ENCODE measurements around the gene PREX1. TPM values are rescaled to one million over a fixed set of nuclear protein-coding genes. Genes with fewer than 3 reads are reported as not detected.

PREX1 gene
- total RNA-seq, 4 donors from 2014 or later: 29.7 to 56.3 (median 46.6) TPM

- no peak for TF ChIP-seq CTCF (IDR thresholded peaks at IDR 0.05; ENCODE audit: low read depth)
Measured at GRCh38 chr20:48837014-48837413, 9.2 kb upstream of the PREX1 start.

- no peak for TF ChIP-seq CTCF (IDR thresholded peaks at IDR 0.05; ENCODE audit: low read depth)
Measured at GRCh38 chr20:48835390-48835789, 7.6 kb upstream of the PREX1 start.

GRCh38 chr20:48834278-48834677 lies 6.5 kb upstream of the PREX1 start:
- TF ChIP-seq CTCF (IDR thresholded peaks at IDR 0.05; ENCODE audit: low read depth): no peak

GRCh38 chr20:48832405-48832730 lies 4.6 kb upstream of the PREX1 start:
- TF ChIP-seq CTCF (IDR thresholded peaks at IDR 0.05; ENCODE audit: low read depth): no peak

- no peak for TF ChIP-seq CTCF (IDR thresholded peaks at IDR 0.05; ENCODE audit: low read depth)
Measured at GRCh38 chr20:48831718-48832404, 4.1 kb upstream of the PREX1 start.

- TF ChIP-seq CTCF (IDR thresholded peaks at IDR 0.05; ENCODE audit: low read depth): no peak
Measured at GRCh38 chr20:48830826-48831318, 3.1 kb upstream of the PREX1 start.

- no peak for TF ChIP-seq CTCF (IDR thresholded peaks at IDR 0.05; ENCODE audit: low read depth)
Measured at GRCh38 chr20:48829940-48830339, 2.1 kb upstream of the PREX1 start.

Measured in subcutaneous adipose tissue (tissue), 4 donors.